Fibroblast of the aortic adventitia (primary cell): ENCODE data around the gene PPP1R3G. TPM values are rescaled to one million over a fixed set of nuclear protein-coding genes. Genes with fewer than 3 reads are reported as not detected.

Source experiments
- DNase-seq: peaks from one replicate; pipeline ENCODE4 v3.0.0-alpha.2; 2010; ENCODE audit warnings: low read depth
- H3K4me3 ChIP-seq: 2 replicates; pipeline ENCODE4 v1.5.1; 2011; ENCODE audit warnings: low read depth, mild to moderate bottlenecking, control low read depth, low read length, moderate library complexity
- total RNA-seq: library from RNA; depleted of rRNA; stranded (reverse); fragments of >200 nt; gene quantifications from 2 replicates; pipeline ENCODE4 v1.2.3, GENCODE V29; 2012; ENCODE audit warnings: low replicate concordance
- TF ChIP-seq, protein P1 (sequence below): IDR thresholded peaks from 2 replicates; pipeline ENCODE4 v1.5.1; 2011; ENCODE audit warnings: mild to moderate bottlenecking, low read length, control low read depth, inconsistent platforms; ENCODE audit not compliant: insufficient read depth

Gene PPP1R3G
- total RNA-seq, 1 donor = 10.1 TPM

DNA sequence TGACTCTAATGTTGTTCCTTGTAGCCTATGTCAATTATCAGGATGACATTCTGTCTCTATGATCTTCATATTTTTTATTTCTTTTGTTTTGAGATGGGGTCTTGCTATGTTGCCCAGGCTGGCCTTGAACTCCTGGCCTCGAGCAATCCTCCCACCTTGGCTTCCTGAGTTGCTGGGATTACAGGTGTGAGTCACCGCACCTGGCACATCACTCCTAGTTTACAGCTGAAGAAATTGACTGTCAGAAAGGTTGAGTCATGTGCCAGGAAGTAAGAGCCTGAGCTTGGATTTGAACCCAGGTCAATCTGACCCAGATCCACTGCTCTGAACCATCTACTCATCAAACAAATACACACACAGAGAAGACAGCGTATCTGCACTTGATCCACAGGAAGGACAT is 14.4 kb downstream of the PPP1R3G start:
- TF ChIP-seq, protein P1, sequence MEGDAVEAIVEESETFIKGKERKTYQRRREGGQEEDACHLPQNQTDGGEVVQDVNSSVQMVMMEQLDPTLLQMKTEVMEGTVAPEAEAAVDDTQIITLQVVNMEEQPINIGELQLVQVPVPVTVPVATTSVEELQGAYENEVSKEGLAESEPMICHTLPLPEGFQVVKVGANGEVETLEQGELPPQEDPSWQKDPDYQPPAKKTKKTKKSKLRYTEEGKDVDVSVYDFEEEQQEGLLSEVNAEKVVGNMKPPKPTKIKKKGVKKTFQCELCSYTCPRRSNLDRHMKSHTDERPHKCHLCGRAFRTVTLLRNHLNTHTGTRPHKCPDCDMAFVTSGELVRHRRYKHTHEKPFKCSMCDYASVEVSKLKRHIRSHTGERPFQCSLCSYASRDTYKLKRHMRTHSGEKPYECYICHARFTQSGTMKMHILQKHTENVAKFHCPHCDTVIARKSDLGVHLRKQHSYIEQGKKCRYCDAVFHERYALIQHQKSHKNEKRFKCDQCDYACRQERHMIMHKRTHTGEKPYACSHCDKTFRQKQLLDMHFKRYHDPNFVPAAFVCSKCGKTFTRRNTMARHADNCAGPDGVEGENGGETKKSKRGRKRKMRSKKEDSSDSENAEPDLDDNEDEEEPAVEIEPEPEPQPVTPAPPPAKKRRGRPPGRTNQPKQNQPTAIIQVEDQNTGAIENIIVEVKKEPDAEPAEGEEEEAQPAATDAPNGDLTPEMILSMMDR = no peak
- DNase-seq = no peak
- no peak overlapping the region for H3K4me3 ChIP-seq

DNA sequence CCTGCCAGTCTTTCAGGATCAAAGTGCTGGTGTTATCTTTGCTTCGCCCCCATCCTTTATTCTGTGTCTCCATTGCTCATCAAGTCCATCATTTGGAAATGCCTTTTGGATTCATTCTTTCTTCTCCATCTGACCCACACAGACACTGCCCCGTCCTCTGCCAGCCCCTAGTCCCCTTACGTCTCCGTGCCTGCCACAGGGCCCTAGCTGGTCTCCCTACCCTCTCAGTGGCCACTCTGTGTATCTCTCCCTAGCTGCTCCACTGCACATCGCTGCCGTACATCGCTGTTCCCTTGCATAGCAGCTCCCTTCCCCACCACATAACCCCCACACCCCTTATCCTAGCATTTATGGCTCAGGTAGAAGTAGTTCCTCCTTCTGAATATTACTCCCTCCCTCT is 15.7 kb downstream of the PPP1R3G start:
- TF ChIP-seq, protein P1 = no peak
- no peak overlapping the region for H3K4me3 ChIP-seq
- DNase-seq = no peak

GRCh38 chr6:5102267-5102970 is 17.3 kb downstream of the PPP1R3G start:
- TF ChIP-seq, protein P1 = no peak
- DNase-seq = no peak
- no peak overlapping the region for H3K4me3 ChIP-seq

- no peak overlapping the region for H3K4me3 ChIP-seq
- TF ChIP-seq, protein P1 = no peak
- DNase-seq = peak; percentile 25
Measured at GRCh38 chr6:5103250-5103649, 18.1 kb downstream of the PPP1R3G start.

DNA sequence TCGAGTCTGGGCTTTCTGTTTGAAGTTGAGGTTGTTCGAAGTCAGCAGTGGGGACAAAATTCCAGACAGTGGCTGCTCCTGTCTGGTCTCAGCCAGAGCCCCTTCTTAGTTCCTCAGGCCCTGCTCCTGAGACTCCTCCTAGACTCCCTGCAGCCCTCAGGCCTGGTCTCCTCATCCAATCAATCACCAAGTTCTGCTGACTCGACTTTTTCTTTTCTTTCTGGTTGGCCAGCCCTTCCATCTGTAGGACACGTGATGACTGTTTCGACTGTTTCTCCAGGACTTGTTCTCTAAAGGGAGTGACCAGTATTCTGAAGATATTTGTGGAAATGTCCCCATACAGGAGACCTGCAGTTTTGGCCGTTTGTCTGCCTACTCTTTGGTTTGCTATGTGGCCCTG is 19.5 kb downstream of the PPP1R3G start:
- TF ChIP-seq, protein P1 = no peak
- no peak for DNase-seq
- no peak overlapping the region for H3K4me3 ChIP-seq

DNA sequence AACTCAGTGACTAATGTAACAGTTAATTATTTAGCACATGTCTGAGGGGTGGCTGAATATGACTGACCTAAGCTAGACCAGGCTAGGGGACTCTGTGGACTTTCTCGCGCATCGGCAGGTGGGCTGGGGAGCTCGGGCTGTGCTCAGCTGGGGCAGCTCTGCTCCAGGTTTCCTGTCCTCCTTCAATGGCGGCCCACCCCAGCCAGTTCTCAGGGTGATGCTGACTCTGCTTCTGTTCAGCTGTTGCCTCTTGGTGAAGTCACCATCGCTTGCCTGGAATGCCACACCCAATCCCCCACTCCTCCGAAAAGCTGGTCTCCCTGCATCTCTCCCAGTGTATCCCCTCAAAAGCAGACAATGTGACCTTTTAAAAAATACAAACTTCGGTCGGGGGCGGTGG is 20.0 kb downstream of the PPP1R3G start:
- no peak overlapping the region for H3K4me3 ChIP-seq
- DNase-seq = no peak
- TF ChIP-seq, protein P1 = no peak

DNA sequence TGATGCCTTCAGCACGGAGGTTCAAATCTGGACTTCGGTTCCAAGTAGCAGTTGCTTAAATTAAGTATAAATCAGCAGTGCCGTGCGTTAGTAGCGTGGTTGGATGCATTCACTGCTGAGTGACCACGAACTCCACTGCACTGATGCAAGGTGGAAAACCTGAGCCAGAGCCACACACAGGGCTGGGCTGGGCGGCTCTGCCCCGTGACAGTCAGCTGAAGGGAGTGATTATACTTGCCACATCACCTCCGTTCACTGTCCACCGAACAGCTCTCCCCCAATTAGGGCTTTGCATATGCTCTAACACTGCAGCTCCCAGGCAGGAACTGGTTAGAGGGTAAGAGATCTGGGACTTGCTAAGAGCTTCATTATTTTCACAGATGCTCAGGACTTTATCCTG is 22.2 kb downstream of the PPP1R3G start:
- TF ChIP-seq, protein P1 = no peak
- no peak overlapping the region for H3K4me3 ChIP-seq
- no peak for DNase-seq
